GM18858 (cell line): Measurements from ENCODE around the gene CLSTN2.

Source experiments
- ATAC-seq: cut with Tn5 transposase; IDR thresholded peaks from one replicate; pipeline ENCODE4 v1.9.1; 2021; ENCODE audit not compliant: unreplicated experiment

CLSTN2 gene

GRCh38 chr3:139935016-139935865 is at the start of gene CLSTN2:
CLSTN2 (plus strand) TSS chr3:139935185.
- no peak for ATAC-seq

DNA sequence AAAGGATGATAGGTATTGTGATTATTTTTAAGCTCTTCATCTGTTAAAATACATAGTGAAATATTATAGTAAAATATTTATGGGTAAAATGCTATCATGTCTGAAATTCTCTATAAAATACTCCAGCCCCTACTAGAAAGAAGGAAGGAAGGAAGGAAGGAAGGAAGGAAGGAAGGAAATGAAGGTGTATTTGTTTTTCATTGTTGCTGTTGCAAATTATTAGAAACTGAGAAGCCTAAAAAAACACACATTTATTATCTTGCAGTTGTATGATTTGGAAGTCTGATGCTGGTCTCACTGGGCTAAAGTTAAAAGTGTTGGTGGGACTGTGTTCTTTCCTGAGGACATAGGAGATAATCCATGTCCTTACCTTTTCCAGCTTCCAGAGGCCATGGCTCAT is 47.6 kb upstream of the CLSTN2 start:
- ATAC-seq: no peak

DNA sequence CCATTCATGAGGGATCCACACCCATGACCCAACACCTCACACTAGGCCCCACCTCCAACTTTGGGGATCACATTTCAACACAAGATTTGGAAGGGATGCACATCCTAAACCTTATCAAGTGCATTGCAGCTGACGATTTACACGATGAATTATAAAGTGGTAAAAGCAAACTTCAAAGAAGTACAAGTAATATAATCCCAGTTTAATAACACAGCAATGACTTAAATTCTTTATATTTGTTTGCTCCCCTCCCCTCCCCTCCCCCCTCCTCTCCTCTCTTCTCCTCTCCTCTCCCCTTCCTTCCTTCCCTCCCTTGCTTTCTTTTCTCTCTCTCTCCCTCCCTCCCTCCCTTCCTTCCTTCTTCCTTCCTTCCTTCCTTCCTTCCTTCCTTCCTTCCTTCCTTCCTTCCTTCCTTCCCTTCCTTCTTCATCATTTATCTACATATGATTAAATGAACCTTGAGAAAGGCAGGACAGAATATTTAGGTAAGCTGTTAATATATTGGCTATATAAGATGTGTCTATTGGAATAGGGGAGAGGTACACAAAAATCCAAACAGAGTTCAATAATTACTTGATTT is 46.3 kb upstream of the CLSTN2 start:
- ATAC-seq: no peak

DNA sequence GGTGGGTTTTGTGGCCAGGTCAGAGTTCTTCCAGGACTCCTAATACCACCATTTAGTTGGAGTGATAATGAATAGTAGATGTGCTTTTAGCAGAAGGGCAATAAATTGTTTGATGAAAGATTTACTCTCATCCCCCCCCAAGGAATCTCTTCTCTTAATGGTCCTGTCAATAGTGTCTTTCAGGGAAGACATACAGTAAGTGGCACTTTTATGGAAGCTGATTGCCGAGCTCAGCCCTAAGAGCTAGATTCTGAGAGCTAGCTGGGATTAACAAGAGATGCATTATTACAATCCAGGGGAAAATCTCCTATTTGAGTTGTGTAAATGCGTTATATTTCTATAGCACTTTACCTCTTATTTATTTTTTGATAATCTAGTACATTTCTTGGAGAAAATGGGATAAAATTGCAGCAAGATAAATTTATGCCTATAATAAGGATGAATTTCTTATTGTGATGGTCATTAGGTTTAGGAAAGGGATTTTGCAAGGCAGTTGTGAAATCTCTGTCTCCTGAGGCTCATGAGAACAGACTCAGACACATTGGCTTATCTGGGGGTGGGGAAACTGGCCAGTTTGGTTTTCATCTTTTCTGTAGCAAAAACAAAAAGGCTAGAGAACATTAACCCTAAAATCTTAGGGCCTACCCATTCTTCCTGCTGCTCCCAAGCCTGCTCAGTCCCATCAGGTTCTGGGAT is 41.6 kb upstream of the CLSTN2 start:
- no peak for ATAC-seq

DNA sequence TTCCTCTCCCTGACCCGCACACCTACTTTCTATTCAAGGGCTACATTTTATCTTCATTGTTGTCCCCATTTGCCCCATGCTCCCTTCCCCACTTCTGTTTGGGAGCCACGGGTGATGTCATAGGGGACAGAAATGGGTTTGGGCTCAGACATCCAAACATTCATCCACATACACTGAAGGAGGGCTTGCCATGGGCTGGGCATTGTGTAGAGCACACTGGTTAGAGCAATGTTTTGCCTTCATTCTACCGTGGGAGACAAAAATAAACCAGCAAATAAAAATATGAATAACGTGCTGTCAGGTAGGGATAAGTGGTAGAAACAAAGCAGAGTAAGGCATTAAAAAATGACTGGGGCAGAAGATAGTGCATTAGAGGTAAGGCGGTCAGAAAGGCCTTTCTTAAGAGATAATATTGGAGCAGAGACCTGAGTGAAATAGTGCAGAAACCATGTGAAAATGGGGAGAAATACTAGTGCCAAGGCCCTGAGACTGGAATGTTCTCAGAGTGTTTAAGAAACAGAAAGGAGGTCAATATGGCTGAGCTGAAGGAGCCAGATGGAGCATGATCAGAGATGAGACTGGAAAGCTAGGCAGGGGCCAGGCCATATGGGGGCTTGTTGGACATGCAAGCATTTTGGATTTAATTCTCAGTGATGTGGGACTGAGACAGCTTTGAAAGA is 40.9 kb upstream of the CLSTN2 start:
- no peak for ATAC-seq

DNA sequence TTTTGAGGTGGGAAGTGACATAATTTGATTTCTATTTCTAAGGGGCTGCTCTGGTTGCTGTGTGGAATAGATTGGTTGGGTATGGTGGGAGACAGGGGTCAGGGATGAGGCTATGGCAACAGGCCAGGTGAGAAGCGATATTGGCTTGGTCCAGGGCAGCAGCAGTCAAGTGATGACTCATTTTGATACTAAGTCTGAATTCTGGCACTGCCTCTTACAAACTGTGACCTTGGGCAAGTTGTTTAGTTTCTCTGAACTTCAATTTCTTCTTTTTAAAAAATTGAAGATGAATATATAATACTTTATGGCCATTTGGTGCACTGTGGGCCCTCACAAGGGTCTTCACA is 40.4 kb upstream of the CLSTN2 start:
- no peak for ATAC-seq

- ATAC-seq: no peak
Observed at GRCh38 chr3:139897759-139898158, 37.2 kb upstream of the CLSTN2 start.

GRCh38 chr3:139906418-139906817 is 28.6 kb upstream of the CLSTN2 start:
- ATAC-seq: no peak

- no peak for ATAC-seq
Observed at GRCh38 chr3:139909811-139910210, 25.2 kb upstream of the CLSTN2 start.

DNA sequence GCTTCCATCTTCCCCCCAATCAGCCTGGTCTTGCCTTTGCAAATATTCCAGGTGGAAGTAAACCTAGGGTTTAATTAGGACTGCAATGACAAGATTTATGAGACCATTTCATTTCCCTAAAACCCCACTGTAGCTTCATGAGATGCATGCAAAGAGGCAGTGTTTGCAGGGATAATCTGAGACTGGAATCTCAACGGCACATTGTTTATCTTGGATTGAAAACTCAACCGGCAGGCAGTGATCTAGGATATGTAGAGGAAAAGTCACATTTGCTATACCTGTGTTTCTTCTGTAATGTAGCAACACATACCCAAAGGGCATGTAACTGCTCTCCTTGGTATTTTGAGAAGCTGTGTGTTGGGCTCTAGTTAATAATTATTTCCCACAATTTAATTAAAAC is 18.7 kb upstream of the CLSTN2 start:
- ATAC-seq: no peak

- ATAC-seq: no peak
Observed at GRCh38 chr3:139917226-139917785, 17.7 kb upstream of the CLSTN2 start.

GRCh38 chr3:139928708-139929505 is 6.1 kb upstream of the CLSTN2 start:
- ATAC-seq: no peak

- ATAC-seq: no peak
Observed at GRCh38 chr3:139930211-139930610, 4.8 kb upstream of the CLSTN2 start.

DNA sequence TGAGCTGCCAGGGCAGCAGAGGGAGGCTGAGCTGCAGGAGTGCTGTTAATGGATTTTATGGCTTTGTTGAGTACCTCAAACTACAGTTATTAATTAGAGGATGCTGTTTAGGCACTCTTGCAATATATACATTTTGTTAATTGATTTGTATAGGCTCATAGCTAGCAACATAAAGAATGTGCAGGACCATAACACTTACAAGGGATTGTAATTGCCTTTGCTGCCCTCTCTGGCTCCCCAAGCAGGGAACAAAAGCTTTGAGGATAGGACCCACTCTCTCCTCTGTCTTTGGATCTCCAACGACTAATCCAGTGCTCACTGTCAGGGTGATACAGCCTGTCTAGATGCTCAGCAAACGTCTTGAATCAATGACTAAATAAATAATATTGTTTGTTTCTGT is 1.2 kb upstream of the CLSTN2 start:
- no peak for ATAC-seq

DNA sequence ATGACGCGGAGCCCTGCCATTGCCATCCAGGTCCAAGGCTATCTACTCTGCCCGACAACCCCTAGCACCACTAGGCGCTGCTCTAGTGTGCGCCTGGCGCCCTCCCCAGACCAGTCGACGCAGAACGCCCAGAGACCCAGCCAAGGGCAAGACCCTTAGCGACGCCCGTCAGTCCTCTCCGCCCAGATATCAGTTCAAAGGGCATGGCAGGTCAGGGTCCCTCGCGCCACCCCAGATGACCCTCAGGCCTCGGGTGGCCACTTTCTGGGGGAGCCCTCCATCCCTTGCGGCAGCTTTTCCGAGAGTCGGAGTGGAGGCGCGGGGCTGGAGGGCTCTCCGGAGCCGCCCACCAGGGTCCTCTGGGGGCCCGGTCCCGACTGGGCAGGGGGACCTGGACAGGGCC is 371 bp upstream of the CLSTN2 start:
- no peak for ATAC-seq

DNA sequence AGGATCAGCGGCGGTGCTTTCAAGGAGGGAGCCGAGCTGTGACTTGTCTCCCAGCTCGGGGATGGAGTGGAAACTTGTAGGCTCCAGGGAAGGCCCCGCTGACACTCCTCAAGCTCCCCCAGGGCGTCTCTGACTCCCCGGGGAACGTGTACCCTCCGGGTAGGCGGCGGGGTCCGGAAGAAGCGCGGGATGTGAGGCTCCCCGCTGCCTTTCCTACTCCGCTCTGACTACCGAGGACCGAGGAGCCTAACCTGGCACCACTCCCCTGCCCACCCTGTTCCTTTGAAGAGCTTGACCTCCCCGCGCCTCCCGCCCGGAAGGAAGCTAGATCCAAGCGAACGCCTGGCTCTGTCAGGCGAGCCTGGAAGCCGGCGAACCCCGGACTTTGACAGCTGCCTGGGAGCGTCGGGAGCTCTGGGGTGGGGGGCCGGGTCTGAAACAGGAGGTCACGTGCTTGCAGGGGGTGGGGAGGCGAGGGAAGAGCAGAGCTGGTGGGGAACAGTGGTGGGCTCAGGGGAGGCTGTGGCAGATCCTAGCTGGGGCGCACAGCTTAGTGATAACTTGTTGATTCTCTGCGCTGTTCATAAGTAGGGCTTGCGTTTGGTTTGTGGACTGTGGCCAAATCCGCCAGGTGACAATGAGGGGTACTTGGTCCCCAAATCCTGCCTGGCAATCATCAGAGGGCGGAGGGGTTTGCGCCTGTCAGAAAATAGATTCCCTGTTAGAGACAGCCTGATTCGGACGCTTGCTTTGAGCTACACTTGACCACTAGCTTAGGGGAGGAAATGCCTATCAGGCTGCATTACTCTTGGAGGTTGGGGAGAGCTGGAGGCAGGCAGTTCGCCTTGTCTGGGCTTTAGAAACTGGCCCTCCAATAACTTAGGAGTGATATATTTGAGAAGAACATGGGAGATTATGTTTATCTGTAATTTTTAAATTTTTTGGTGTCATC is 1.2 kb downstream of the CLSTN2 start:
- no peak for ATAC-seq

DNA sequence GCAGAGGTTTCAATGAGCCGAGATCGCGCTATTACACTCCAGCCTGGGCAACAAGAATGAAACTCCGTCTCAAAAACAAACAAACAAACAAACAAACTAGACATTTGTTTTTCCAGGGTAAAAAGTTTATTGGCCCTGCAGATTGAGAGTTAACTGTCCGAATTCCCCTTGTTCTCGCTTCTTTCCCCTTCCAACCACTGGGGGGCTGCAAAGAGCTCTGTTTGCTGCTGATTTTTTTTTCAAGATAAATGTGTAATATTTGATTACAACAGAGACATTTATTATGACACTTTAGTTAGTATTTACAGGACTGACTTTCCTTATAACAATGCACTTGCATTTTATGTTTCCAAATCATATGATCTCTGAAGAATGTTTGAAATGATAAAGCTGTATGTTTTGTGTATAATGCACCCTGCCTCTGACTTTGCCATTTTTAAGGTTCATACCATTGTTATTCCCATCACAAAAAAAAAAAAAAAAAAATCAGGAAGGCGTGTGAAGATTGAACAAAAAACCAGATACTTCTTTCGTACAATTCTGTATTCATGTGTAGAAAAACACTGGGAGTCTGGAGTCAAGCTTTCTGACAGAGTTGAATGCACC is 2.8 kb downstream of the CLSTN2 start:
- no peak for ATAC-seq

DNA sequence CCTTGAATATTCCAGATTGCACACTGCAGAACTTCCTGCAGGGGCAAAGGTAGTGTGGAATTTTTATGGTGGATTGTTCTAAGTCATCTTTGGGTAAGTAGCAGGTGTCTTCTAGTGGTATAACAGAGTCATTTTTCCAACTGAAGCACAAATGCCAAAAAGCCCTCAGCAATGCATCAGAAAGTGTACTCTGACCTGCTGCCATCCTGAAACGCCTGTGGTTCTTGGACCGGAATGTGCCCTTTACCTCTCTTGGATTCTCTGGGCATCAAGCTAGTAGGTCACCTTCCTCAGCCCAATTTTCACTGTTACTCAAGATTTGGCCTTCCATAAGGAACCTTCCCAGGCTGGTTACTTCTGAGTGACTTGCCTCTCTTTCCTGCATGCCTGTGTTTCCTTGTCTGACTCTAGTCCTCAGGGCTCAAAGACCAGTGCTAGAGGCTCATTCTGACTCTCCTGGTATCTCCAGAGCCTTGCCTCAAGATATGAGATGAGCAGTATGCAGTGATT is 4.8 kb downstream of the CLSTN2 start:
- ATAC-seq: no peak

DNA sequence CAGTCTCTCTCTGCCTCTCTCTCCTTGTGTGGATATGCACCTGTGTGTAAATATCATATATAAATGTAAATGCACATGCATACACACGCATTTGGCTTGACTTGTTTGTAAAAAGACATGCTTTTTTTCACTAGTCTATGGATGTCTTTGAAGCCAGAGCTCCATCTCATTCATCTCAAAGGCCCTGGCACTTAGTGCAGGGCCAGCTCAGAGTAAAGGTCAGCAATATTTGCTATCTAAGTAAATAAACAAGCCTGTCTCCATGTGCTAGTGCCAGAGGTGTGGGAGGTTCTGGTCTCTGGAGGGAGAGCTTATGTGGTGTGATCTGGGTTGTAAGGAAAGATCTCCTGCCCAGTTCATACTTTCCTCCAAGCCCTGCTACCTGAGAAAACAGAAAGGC is 5.6 kb downstream of the CLSTN2 start:
- ATAC-seq: no peak
